HEK293 (cell line): ENCODE data around the gene TSPAN10.

ENCODE experiments used
- CTCF ChIP-seq: fragments of 450-650 bp; formaldehyde crosslinking; IDR thresholded peaks from 2 replicates; pipeline ENCODE4 v1.5.1; 2016; ENCODE audit warnings: missing biosample characterization, missing genetic modification characterization
- KLF1 ChIP-seq: fragments of 450-650 bp; formaldehyde crosslinking; IDR thresholded peaks from 2 replicates; pipeline ENCODE4 v1.5.1; 2016; ENCODE audit warnings: missing biosample characterization, missing genetic modification characterization
- ZBTB11 ChIP-seq: fragments of 450-650 bp; formaldehyde crosslinking; conservative IDR thresholded peaks from 2 replicates; pipeline ENCODE4 v1.5.1; 2016; ENCODE audit warnings: low read depth, missing biosample characterization, missing genetic modification characterization
- ZFP3 ChIP-seq: fragments of 450-650 bp; formaldehyde crosslinking; IDR thresholded peaks from 2 replicates; pipeline ENCODE4 v1.5.1; 2016; ENCODE audit warnings: low read depth, missing biosample characterization, missing genetic modification characterization
- ZNF133 ChIP-seq: fragments of 450-650 bp; formaldehyde crosslinking; IDR thresholded peaks from 2 replicates; pipeline ENCODE4 v1.5.1; 2016; ENCODE audit warnings: missing biosample characterization, missing genetic modification characterization
- ZNF585B ChIP-seq: fragments of 450-650 bp; formaldehyde crosslinking; IDR thresholded peaks from 2 replicates; pipeline ENCODE4 v1.5.1; 2016; ENCODE audit warnings: missing biosample characterization, missing genetic modification characterization
- ZNF639 ChIP-seq: fragments of 450-650 bp; formaldehyde crosslinking; IDR thresholded peaks from 2 replicates; pipeline ENCODE4 v1.5.1; 2016; ENCODE audit warnings: missing biosample characterization, missing genetic modification characterization

- no peak for TF ChIP-seq ZNF585B (tag by site-specific recombination)
- TF ChIP-seq KLF1: no peak
- TF ChIP-seq ZBTB11 (tag by site-specific recombination): no peak
- no peak for TF ChIP-seq ZNF133
- TF ChIP-seq CTCF (tag by site-specific recombination): no peak
- no peak for TF ChIP-seq ZNF639 (tag by site-specific recombination)
- TF ChIP-seq ZFP3 (tag by site-specific recombination): no peak
Measured at GRCh38 chr17:81603846-81604610, 33.0 kb upstream of the TSPAN10 start.
